HuH-7 (cell line): ENCODE measurements around the gene PTRH1.

Experiments
- DNase-seq: peaks from one replicate; pipeline ENCODE4 v3.0.0; 2011; ENCODE audit warnings: low spot score

Gene PTRH1

GRCh38 chr9:127720031-127720864 is 4.8 kb upstream of the PTRH1 start:
- DNase-seq = no peak

GRCh38 chr9:127717766-127718165 is 2.3 kb upstream of the PTRH1 start:
- no peak for DNase-seq

GRCh38 chr9:127716412-127716811 is 949 bp upstream of the PTRH1 start:
- no peak for DNase-seq

- DNase-seq = no peak
Measured at GRCh38 chr9:127714951-127715469, 453 bp downstream of the PTRH1 start.

- DNase-seq = no peak
Measured at GRCh38 chr9:127714020-127714750, 1.3 kb downstream of the PTRH1 start.

- no peak for DNase-seq
Measured at GRCh38 chr9:127712867-127713266, 2.6 kb downstream of the PTRH1 start.

- no peak for DNase-seq
Measured at GRCh38 chr9:127712371-127712770, 3.1 kb downstream of the PTRH1 start.

- DNase-seq = no peak
Measured at GRCh38 chr9:127711831-127712274, 3.6 kb downstream of the PTRH1 start.

- no peak for DNase-seq
Measured at GRCh38 chr9:127711226-127711701, 4.2 kb downstream of the PTRH1 start.

- DNase-seq = no peak
Measured at GRCh38 chr9:127710204-127710783, 5.2 kb downstream of the PTRH1 start.

- no peak for DNase-seq
Measured at GRCh38 chr9:127708952-127709587, 6.4 kb downstream of the PTRH1 start.

GRCh38 chr9:127707766-127708165 is 7.7 kb downstream of the PTRH1 start:
- no peak for DNase-seq

- DNase-seq = no peak
Measured at GRCh38 chr9:127706836-127707241, 8.6 kb downstream of the PTRH1 start, which contains the start of gene CFAP157. Gene CFAP157, plus strand, starts transcription at chr9:127706988. Its CDS starts 44 bp downstream, at chr9:127707032.

GRCh38 chr9:127705577-127706379 is 9.7 kb downstream of the PTRH1 start:
- no peak for DNase-seq

GRCh38 chr9:127703289-127703946 is 12.0 kb downstream of the PTRH1 start:
- DNase-seq = no peak

- DNase-seq = no peak
Measured at GRCh38 chr9:127700594-127701255, 14.7 kb downstream of the PTRH1 start.

- DNase-seq = no peak
Measured at GRCh38 chr9:127700140-127700539, 15.3 kb downstream of the PTRH1 start.

GRCh38 chr9:127698985-127699670 is 16.3 kb downstream of the PTRH1 start:
- peak; percentile 99 for DNase-seq

GRCh38 chr9:127698386-127698785 is 17.1 kb downstream of the PTRH1 start:
- DNase-seq = no peak
